Activated CD8-positive, alpha-beta memory T cell treated with anti-CD3 and anti-CD28 coated beads for 36 hours (primary cell): Measurements from ENCODE around the gene SCUBE1. TPM values are rescaled to one million over a fixed set of nuclear protein-coding genes. Genes with fewer than 3 reads are reported as not detected.

Experiments used
- CTCF ChIA-PET: fragments of 350-600 bp; sonication (Branson Sonifier 250); formaldehyde crosslinking; loops from one replicate; lab custom pipeline; 2021; ENCODE audit warnings: antibody characterized with exemption; lab: Charles Lee
- POLR2A ChIA-PET: fragments of 350-600 bp; sonication (Branson Sonifier 250); formaldehyde crosslinking; loops from one replicate; lab custom pipeline; 2021; ENCODE audit warnings: antibody characterized with exemption; lab: Charles Lee
- total RNA-seq, 2 experiments: library from RNA; stranded (reverse); gene quantifications; one replicate each; pipeline ENCODE4 v1.2.3, GENCODE V29; 2021

The SCUBE1 gene
- total RNA-seq, 2 experiments from 2014 or later: 0.08 to 0.31 TPM

GRCh38 chr22:43168471-43169309 lies 174.5 kb downstream of the SCUBE1 start:
- CTCF ChIA-PET: no interaction called here
- POLR2A ChIA-PET: interaction anchor here (0.5 to 0.6 kb wide), 2 partner anchors 23 to 81 kb away, joined by 3 read pairs; no protein-coding TSS in a partner anchor

GRCh38 chr22:43167001-43167589 lies 176.1 kb downstream of the SCUBE1 start:
- POLR2A ChIA-PET: no interaction called here
- CTCF ChIA-PET: no interaction called here

- POLR2A ChIA-PET: no interaction called here
- CTCF ChIA-PET: no interaction called here
Observed at GRCh38 chr22:43166132-43166930, 176.8 kb downstream of the SCUBE1 start.

- ChIA-PET CTCF (interaction anchor here (0.6 kb wide), 1 partner anchor 55 kb away, joined by 3 read pairs; no protein-coding TSS in a partner anchor), POLR2A (no interaction called here)
Observed at GRCh38 chr22:43164636-43165035, 178.5 kb downstream of the SCUBE1 start.

GRCh38 chr22:43163241-43163795 lies 179.9 kb downstream of the SCUBE1 start:
- ChIA-PET POLR2A (interaction anchor here (0.5 to 0.7 kb wide), 2 partner anchors 129 to 1438 kb away, joined by 4 to 5 read pairs; no protein-coding TSS in a partner anchor), CTCF (interaction anchor here (0.6 kb wide), 1 partner anchor 20 kb away, joined by 3 read pairs; the partner anchor contains the start of gene MCAT)

GRCh38 chr22:43162412-43163150 lies 180.6 kb downstream of the SCUBE1 start:
- ChIA-PET CTCF (interaction anchor here (0.6 kb wide), 1 partner anchor 19 kb away, joined by 3 read pairs; the partner anchor contains the start of gene MCAT), POLR2A (interaction anchor here (0.5 kb wide), 1 partner anchor 1439 kb away, joined by 4 read pairs; no protein-coding TSS in a partner anchor)

GRCh38 chr22:43160497-43161126 lies 182.6 kb downstream of the SCUBE1 start:
- POLR2A ChIA-PET: interaction anchor here (0.5 kb wide), 1 partner anchor 239 kb away, joined by 8 read pairs; no protein-coding TSS in a partner anchor

GRCh38 chr22:43159484-43160178 lies 183.5 kb downstream of the SCUBE1 start:
- POLR2A ChIA-PET: no interaction called here

More at GRCh38 chr22:43160497-43161126, 182.6 kb downstream of the SCUBE1 start:
- CTCF ChIA-PET: no interaction called here

GRCh38 chr22:43158778-43159483 lies 184.2 kb downstream of the SCUBE1 start:
- CTCF ChIA-PET: no interaction called here
- POLR2A ChIA-PET: no interaction called here

More at GRCh38 chr22:43159484-43160178, 183.5 kb downstream of the SCUBE1 start:
- CTCF ChIA-PET: no interaction called here

- POLR2A ChIA-PET: no interaction called here
- CTCF ChIA-PET: no interaction called here
Observed at GRCh38 chr22:43157874-43158546, 185.2 kb downstream of the SCUBE1 start.

- ChIA-PET CTCF (no interaction called here), POLR2A (no interaction called here)
Observed at GRCh38 chr22:43156413-43156812, 186.8 kb downstream of the SCUBE1 start.

- POLR2A ChIA-PET: no interaction called here
- CTCF ChIA-PET: no interaction called here
Observed at GRCh38 chr22:43155789-43156188, 187.4 kb downstream of the SCUBE1 start.

GRCh38 chr22:43154887-43155536 lies 188.2 kb downstream of the SCUBE1 start:
- ChIA-PET CTCF (interaction anchor here (0.5 kb wide), 1 partner anchor 345 kb away, joined by 3 read pairs; no protein-coding TSS in a partner anchor), POLR2A (no interaction called here)

GRCh38 chr22:43153899-43154298 lies 189.3 kb downstream of the SCUBE1 start:
- POLR2A ChIA-PET: interaction anchor here (0.6 kb wide), 1 partner anchor 1551 kb away, joined by 3 read pairs; no protein-coding TSS in a partner anchor
- CTCF ChIA-PET: no interaction called here

- ChIA-PET POLR2A (interaction anchor here (0.6 kb wide), 1 partner anchor 13 kb away, joined by 11 read pairs; no protein-coding TSS in a partner anchor), CTCF (interaction anchor here (0.6 to 1.3 kb wide), 2 partner anchors 24 to 45 kb away, joined by 3 to 5 read pairs; no protein-coding TSS in a partner anchor)
Observed at GRCh38 chr22:43152357-43153071, 190.7 kb downstream of the SCUBE1 start.
